Fibroblast of lung (primary cell): ENCODE results near the gene IMPG1. TPM values are rescaled to one million over a fixed set of nuclear protein-coding genes. Genes with fewer than 3 reads are reported as not detected.
"Not testable (repeated sequence)": the region's sequence is repeated elsewhere in the genome, so short reads cannot be mapped to it uniquely, and the experiment has no call there.

Experiments
- DNase-seq, 2 donors: peaks; one replicate each; pipeline versions ENCODE4 v3.0.0 to v3.0.0-alpha.2; 2010; ENCODE audit warnings: low read depth in 2 of 2
- H2AFZ ChIP-seq: 2 replicates; pipeline ENCODE4 v1.5.1; 2012; ENCODE audit warnings: low read length, control low read depth, inconsistent platforms
- H3K27ac ChIP-seq: 2 replicates; pipeline ENCODE4 v1.5.1; 2011; ENCODE audit warnings: low read length, control low read depth; ENCODE audit not compliant: insufficient read depth
- H3K27me3 ChIP-seq: 2 replicates; pipeline ENCODE4 v1.5.1; 2011; ENCODE audit warnings: mild to moderate bottlenecking, low read length; ENCODE audit not compliant: control insufficient read depth, insufficient read depth
- H3K36me3 ChIP-seq: 2 replicates; pipeline ENCODE4 v1.5.1; 2011; ENCODE audit warnings: low read length; ENCODE audit not compliant: control insufficient read depth, insufficient read depth
- H3K4me1 ChIP-seq: 2 replicates; pipeline ENCODE4 v1.5.1; 2011; ENCODE audit warnings: low read length; ENCODE audit not compliant: control insufficient read depth, insufficient read depth; ENCODE audit errors: extremely low read depth
- H3K4me2 ChIP-seq: 2 replicates; pipeline ENCODE4 v1.5.1; 2011; ENCODE audit warnings: low read length, control low read depth; ENCODE audit not compliant: insufficient read depth; ENCODE audit errors: extremely low read depth
- H3K4me3 ChIP-seq, 4 experiments: fragments of 200-600 bp in 1 of 4; sonication (generic) in 1 of 4; replicated peaks in 1 of 4; 2 replicates each; pipeline ENCODE4 v1.5.1; 2011 to 2016; ENCODE audit warnings: low read length in 4 of 4, low read depth in 3 of 4, mild to moderate bottlenecking in 3 of 4, control low read depth in 2 of 4, inconsistent platforms in 1 of 4, mixed read lengths in 1 of 4; ENCODE audit not compliant: insufficient read depth in 1 of 4; ENCODE audit errors: control extremely low read depth in 1 of 4
- H3K79me2 ChIP-seq: 2 replicates; pipeline ENCODE4 v1.5.1; 2012; ENCODE audit warnings: mild to moderate bottlenecking, low read length, inconsistent platforms; ENCODE audit not compliant: control insufficient read depth, insufficient read depth
- H3K9ac ChIP-seq: 2 replicates; pipeline ENCODE4 v1.5.1; 2011; ENCODE audit warnings: mild to moderate bottlenecking, low read length, control low read depth; ENCODE audit not compliant: insufficient read depth
- H3K9me3 ChIP-seq: 2 replicates; pipeline ENCODE4 v1.5.1; 2012; ENCODE audit warnings: low read depth, low read length; ENCODE audit not compliant: control insufficient read depth, insufficient read depth
- H4K20me1 ChIP-seq: 2 replicates; pipeline ENCODE4 v1.5.1; 2011; ENCODE audit warnings: low read length; ENCODE audit not compliant: control insufficient read depth, insufficient read depth; ENCODE audit errors: extremely low read depth
- EZH2 ChIP-seq: IDR thresholded peaks from 2 replicates; pipeline ENCODE4 v1.5.1; 2012; ENCODE audit warnings: low read length, control low read depth, mild to moderate bottlenecking; ENCODE audit errors: missing control alignments
- polyA plus RNA-seq, 2 donors: library from polyadenylated mRNA; depleted of rRNA in 1 of 2; stranded (reverse) in 1 of 2; unstranded in 1 of 2; fragments of >200 nt; gene quantifications; 2 replicates each; pipeline ENCODE4 v1.2.1, GENCODE V29; 2011 to 2012; ENCODE audit warnings: missing spikeins in 1 of 2
- total RNA-seq: library from RNA; depleted of rRNA; stranded (reverse); fragments of >200 nt; gene quantifications from 2 replicates; pipeline ENCODE4 v1.2.1, GENCODE V29; 2014
- TF ChIP-seq, protein P1 (sequence below), 2 donors: IDR thresholded peaks in 1 of 2; conservative IDR thresholded peaks in 1 of 2; 1 replicate in 1 of 2; 2 replicates in 1 of 2; pipeline ENCODE4 v1.5.1; 2011 to 2012; ENCODE audit warnings: low read length in 2 of 2, control low read depth in 1 of 2, inconsistent platforms in 1 of 2, low read depth in 1 of 2, mild to moderate bottlenecking in 1 of 2

IMPG1 gene
- total and polyA plus RNA-seq, 2 donors (not counting 1 experiment from before 2014, with no cell fraction given): 0.17 TPM; not detected in 1

- H3K27me3 ChIP-seq: no peaks in the 10 kb centered on the region
- H3K27ac ChIP-seq: no peak overlapping the region
- H3K9me3 ChIP-seq: no peaks in the 10 kb centered on the region
- H3K79me2 ChIP-seq: no peaks in the 10 kb centered on the region
- no peak overlapping the region for H3K4me2 ChIP-seq
- H3K4me3 ChIP-seq: no peak overlapping the region
- H3K36me3 ChIP-seq: peaks cover 2% of the 10 kb centered on the region
- H4K20me1 ChIP-seq: no peaks in the 10 kb centered on the region
- no peak overlapping the region for H3K9ac ChIP-seq
- TF ChIP-seq EZH2: no peak
- TF ChIP-seq, protein P1, sequence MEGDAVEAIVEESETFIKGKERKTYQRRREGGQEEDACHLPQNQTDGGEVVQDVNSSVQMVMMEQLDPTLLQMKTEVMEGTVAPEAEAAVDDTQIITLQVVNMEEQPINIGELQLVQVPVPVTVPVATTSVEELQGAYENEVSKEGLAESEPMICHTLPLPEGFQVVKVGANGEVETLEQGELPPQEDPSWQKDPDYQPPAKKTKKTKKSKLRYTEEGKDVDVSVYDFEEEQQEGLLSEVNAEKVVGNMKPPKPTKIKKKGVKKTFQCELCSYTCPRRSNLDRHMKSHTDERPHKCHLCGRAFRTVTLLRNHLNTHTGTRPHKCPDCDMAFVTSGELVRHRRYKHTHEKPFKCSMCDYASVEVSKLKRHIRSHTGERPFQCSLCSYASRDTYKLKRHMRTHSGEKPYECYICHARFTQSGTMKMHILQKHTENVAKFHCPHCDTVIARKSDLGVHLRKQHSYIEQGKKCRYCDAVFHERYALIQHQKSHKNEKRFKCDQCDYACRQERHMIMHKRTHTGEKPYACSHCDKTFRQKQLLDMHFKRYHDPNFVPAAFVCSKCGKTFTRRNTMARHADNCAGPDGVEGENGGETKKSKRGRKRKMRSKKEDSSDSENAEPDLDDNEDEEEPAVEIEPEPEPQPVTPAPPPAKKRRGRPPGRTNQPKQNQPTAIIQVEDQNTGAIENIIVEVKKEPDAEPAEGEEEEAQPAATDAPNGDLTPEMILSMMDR (conservative IDR thresholded peaks at IDR 0.05 in 1 of 2, IDR thresholded peaks at IDR 0.05 in 1 of 2; ENCODE audit: low read depth in 1 of 2, low read length in 2 of 2): no peak
- no peaks in the 10 kb centered on the region for H3K4me1 ChIP-seq
- DNase-seq: no peak
- no peak overlapping the region for H2AFZ ChIP-seq
Observed at GRCh38 chr6:75913040-75913439, 159.4 kb downstream of the IMPG1 start.

DNA sequence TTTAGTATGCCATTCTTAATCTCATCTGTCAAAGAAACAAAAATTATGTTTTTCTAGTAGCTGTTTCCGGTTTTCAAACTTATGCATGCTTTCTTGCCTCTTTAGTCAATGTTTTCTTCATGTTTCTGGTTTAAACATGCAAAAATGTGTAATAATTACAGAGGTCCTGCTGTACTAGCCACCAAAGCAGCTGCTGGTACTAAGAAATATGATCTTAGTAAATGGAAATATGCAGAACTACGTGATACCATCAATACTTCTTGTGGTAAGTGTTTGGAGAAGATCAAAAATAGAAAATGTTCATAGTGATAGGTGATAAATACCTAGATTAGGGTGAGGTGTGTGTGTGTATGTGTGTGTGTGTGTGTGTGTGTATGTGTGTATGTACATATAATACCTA is 165.0 kb downstream of the IMPG1 start:
- Histone ChIP-seq H3K27ac (no peak overlapping the region), H4K20me1 (no peaks in the 10 kb centered on the region), H3K4me2 (no peak overlapping the region), H3K4me3 (no peak overlapping the region), H2AFZ (no peak overlapping the region), H3K9me3 (no peaks in the 10 kb centered on the region), H3K27me3 (no peaks in the 10 kb centered on the region), H3K79me2 (no peaks in the 10 kb centered on the region), H3K4me1 (no peaks in the 10 kb centered on the region), H3K9ac (no peak overlapping the region), H3K36me3 (no peaks in the 10 kb centered on the region)
- no peak for TF ChIP-seq EZH2
- TF ChIP-seq, protein P1 (conservative IDR thresholded peaks at IDR 0.05 in 1 of 2, IDR thresholded peaks at IDR 0.05 in 1 of 2; ENCODE audit: low read depth in 1 of 2, low read length in 2 of 2): no peak
- no peak for DNase-seq

DNA sequence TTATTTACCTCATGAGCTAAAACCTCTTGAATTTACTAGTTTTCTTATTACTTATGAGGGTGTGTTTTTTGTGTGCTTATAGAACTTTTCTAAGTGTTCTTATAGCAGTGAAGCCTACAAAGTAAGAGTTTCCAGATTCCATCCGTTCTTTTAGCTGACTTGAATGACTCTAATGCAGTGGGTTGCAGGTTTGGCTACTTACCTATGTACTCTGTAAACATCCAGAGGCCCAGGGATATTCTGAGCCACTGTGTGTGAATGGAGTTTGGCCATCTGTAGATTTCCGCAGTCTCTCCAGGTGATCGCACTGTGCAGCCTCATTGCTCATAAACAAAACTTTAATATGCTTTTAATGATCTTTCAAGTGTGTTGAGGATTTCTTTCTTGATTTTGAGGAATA is 165.6 kb downstream of the IMPG1 start:
- no peaks in the 10 kb centered on the region for H3K27me3 ChIP-seq
- no peak overlapping the region for H3K9ac ChIP-seq
- no peak overlapping the region for H3K27ac ChIP-seq
- DNase-seq: no peak
- H2AFZ ChIP-seq: no peak overlapping the region
- H3K4me2 ChIP-seq: no peak overlapping the region
- TF ChIP-seq EZH2: no peak
- TF ChIP-seq, protein P1 (conservative IDR thresholded peaks at IDR 0.05 in 1 of 2, IDR thresholded peaks at IDR 0.05 in 1 of 2; ENCODE audit: low read depth in 1 of 2, low read length in 2 of 2): no peak
- no peaks in the 10 kb centered on the region for H3K9me3 ChIP-seq
- H4K20me1 ChIP-seq: no peaks in the 10 kb centered on the region
- no peaks in the 10 kb centered on the region for H3K36me3 ChIP-seq
- no peak overlapping the region for H3K4me3 ChIP-seq
- no peaks in the 10 kb centered on the region for H3K4me1 ChIP-seq
- H3K79me2 ChIP-seq: no peaks in the 10 kb centered on the region

GRCh38 chr6:75905129-75905528 is 167.3 kb downstream of the IMPG1 start:
- not testable (repeated sequence) for H3K79me2 ChIP-seq, DNase-seq, H3K4me3 ChIP-seq

GRCh38 chr6:75900216-75900615 is 172.2 kb downstream of the IMPG1 start:
- not testable (repeated sequence) for H2AFZ ChIP-seq, H3K79me2 ChIP-seq, DNase-seq, H3K4me1 ChIP-seq, H3K36me3 ChIP-seq, H3K9me3 ChIP-seq, H3K9ac ChIP-seq, H3K27me3 ChIP-seq, H3K27ac ChIP-seq, H3K4me2 ChIP-seq, H3K4me3 ChIP-seq, H4K20me1 ChIP-seq

More at GRCh38 chr6:75905129-75905528, 167.3 kb downstream of the IMPG1 start:
- not testable (repeated sequence) for H3K36me3 ChIP-seq, H3K27ac ChIP-seq, H3K9me3 ChIP-seq, H3K4me1 ChIP-seq, H4K20me1 ChIP-seq, H2AFZ ChIP-seq, H3K4me2 ChIP-seq, H3K9ac ChIP-seq, H3K27me3 ChIP-seq
